Left colon (tissue), 2 donors: Measurements from ENCODE around the gene FAM120A. TPM values are rescaled to one million over a fixed set of nuclear protein-coding genes. Genes with fewer than 3 reads are reported as not detected.

Experiments used
- ATAC-seq: fragments of 200-7000 bp; cut with Tn5 transposase; one replicate; pipeline ENCODE4 v1.9.1; 2020; ENCODE audit warnings: mild to moderate bottlenecking, moderate library complexity
- DNase-seq, 2 donors: peaks; one replicate each; pipeline ENCODE4 v3.0.0-alpha.2; 2020
- intact Hi-C, 2 donors: fragments of 100-400 bp; cut with DNase I in 1 of 2; cut with micrococcal nuclease in 1 of 2; formaldehyde crosslinking; loops; one replicate each; pipeline versions ENCODE4 v1.11.2 to v1.14.0; 2022; cut with DNase I, micrococcal nuclease
- total RNA-seq, 2 donors: library from RNA; stranded (reverse); fragmentation: NEBNext Ultra II Directional; extraction: Animal tissue kit (Norgen Biotek cat#: 25700); gene quantifications; one replicate each; pipeline ENCODE4 v1.2.1, GENCODE V29; 2021
- donor health status: DM: no; HTN: no; CAD: no.
- donor health status: DM: yes; HTN: yes; CAD: no.

Gene FAM120A
- total RNA-seq, 2 donors from 2014 or later = 179 to 214 TPM

DNA sequence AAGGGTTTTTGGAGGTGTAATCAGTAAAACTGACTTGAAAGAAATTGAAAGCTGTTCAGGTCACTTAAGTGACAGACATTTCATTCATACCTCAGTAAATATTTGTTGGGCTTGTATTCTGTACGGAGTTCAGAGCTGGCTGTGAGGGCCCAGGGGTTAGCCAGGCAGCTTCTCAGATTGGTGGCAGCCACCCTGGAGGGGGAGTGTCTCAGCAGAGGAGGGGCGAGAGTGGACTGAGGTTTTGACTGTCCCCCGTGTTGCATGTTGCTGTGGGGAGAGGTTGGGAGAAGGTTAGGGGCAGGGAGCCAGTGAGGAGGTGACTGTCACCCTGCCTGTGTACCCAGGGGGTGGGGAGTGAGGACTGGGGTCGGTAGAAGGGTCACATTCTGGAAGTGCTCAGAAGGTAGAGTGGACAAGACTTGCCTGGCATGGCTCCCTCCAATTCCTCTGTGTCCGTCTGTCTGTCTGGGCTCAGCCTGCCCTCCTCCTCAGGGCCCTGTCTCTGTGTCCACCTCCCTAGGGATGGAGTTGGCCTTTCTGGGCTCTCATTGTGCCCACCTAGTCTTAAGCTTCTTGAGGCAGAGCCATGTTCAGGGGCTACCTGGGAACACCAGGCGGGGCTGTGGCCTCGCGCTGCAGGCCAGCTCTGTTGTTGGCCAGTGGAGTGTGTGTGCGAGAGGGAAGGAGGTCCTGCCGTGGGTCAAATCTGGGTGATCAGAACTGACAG, 129.3 kb downstream of the FAM120A start:
- DNase-seq (peak in 1 of 2 donors; percentile 29), ATAC-seq (no peak)
- intact Hi-C loops = no loop called here

DNA sequence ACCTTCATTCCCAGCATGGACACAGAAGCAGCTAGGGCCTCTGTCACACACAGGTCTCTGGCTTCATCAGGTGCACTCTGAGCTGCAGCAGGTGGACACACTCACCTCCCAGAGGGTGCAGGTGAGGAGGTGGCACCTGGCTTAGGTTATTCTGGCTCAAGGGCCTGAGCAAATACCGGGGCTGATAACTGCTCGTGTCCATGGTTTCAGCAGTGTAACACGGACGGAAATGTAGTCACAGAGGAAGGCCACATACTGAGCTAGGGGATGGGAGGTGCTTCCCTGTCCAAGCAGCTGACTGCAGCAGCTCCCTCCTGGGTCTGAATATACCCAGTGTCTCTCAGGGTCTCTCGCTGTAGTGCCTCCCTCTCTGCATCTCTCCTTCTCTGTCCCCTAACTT, 130.6 kb downstream of the FAM120A start:
- ATAC-seq = peak; percentile 65
- peak in 1 of 2 donors; percentile 53 for DNase-seq
- intact Hi-C loops = no loop called here

DNA sequence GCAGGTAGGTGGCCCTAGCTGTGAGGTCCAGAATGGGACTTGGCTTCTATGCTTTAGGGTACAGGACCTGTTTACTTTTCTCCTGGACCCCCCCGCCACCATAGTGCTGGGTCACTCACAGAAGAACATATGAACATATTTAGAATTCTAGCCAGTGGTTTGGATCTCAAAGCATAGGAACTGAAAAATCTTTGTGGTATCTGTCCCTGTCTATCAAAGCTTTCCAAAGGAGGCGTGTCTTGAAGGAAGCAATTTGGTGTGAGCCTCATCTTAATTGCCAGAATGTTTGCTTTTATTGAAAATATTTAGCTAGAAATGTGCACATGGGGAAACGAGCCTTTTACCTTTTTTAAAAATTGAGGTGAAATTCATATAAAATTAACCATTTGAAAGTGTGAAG, 131.1 kb downstream of the FAM120A start:
- ATAC-seq = peak; percentile 14

DNA sequence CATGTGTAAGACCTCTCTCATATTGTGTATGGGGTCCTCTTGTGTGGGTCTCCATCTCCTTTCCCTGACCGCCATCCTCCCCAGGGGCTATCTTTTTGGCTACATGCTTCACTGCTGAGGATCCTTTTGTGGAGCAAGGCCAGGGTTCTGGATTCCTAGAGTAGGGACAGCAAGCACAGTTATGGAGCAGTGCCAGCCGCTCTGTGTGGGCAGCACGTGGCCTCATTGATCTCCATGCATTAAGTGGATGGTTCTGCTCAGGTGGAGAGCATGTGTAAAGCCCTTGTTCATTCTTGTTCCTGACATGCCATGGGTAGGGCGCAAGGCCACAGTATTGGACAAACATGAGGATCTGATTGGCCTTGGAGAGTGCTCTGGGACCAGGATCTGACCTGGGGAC, 133.8 kb downstream of the FAM120A start:
- ATAC-seq = no peak
- no peak for DNase-seq
- intact Hi-C loops = no loop called here

More for the DNA sequence above, 131.1 kb downstream of the FAM120A start:
- intact Hi-C loops = no loop called here
- DNase-seq = no peak

DNA sequence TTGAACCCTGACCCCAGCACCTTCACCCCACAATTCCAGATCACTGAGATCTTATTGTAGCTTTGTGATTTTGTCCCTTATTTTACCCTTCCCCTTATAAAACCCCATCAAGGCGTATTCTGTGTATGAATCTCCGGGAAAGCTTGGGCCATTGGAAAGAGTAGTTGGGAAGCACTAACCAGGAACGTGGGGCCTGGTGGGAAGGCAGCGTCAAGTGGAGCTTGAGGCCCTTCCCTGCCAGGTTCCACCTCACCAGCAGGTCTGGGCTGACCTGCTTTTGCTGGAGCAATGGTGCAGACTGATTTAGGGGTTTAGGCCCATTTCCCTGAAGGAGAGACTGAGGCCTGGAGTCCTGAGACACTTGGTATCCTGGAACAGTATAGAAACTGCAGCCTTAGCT, 134.2 kb downstream of the FAM120A start:
- DNase-seq (no peak), ATAC-seq (no peak)
- intact Hi-C loops = no loop called here

DNA sequence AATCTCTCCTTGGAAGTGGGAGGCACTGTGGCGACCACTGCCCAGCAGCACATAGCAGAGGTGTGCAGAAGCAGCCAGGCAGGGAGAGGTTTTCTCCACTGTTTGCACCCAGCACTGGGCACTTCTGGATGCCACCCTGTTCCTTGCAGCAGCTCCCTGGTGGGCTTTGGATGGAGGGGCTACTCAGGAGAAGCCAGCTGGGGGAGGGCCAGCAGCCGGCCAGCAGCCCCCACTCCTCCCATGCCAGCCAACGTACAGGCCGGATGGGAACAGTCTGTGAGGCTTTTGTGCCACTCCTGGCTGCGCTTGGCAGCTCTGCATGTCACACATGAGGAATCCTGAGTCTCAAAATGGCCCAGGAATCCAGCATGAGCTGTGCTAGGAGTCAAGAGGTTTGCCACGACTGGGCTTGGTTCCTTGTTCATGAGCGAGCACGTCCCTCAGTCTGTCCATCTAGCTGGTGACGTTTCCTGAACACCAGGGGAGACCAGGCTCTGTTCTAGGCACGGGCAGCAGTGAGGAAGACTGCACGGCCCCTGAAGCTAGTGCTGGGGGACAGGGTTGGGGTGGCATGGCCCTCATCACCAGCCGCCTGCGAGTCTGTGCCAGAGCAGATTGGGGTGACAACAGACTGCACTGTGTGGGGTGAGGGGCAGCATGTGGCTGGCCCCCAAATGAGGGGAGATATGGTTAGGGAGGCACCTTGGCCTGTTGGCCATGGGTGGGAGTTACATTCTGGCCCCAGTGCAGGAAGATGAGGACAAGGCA, 135.0 kb downstream of the FAM120A start:
- ATAC-seq = no peak
- no peak for DNase-seq
- intact Hi-C loops = no loop called here

DNA sequence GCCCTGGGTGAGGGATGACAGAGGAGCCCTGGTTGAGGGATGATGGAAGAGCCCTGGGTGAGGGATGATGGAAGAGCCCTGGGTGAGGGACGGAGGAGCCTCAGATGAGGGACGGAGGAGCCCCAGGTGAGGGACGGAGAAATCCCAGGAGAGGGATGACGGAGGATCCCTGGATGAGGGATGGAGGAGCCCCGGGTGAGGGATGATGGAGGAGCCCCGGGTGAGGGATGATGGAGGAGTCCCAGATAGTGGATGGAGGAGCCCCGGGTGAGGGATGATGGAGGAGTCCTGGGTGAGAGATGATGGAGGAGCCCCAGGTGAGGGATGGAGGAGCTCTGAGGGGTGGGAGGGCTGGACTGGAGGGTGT, 135.8 kb downstream of the FAM120A start:
- intact Hi-C loops = no loop called here

DNA sequence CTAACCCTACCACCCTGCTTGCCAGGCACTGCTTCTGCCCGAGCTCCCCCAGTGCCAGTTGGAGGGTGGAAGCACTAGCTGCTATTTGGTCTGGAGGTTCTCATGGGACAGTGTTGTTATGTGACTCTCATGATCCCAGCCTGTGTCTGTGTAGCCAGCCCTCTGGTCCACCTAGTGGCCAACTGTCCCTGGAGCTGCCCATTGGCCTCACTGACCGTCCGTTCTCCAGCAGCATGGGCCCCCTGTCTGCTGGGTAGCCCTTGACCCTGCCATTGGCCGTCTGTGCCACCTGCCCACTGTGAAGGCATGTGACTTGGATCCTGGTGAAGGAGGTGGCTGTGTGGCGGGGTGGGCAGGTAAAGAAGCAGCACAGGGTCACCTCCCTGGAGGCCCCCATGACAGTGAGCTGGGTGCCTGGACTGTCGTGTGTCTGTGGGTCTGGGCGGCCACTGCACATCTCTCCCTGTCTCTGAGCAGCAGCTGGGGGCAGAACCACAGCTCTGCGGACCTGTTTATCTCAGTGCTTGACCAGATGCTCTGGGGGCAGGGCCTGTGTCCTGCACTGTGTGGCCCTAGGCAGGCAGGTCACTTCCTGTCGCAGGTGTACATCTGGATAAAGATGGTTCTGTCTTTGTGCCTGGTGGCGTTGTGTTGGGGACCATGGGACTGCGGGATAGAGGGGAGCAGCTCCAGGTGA, 136.3 kb downstream of the FAM120A start:
- ATAC-seq = peak; percentile 20

More for the DNA sequence above, 135.8 kb downstream of the FAM120A start:
- ATAC-seq (no peak), DNase-seq (no peak)

DNA sequence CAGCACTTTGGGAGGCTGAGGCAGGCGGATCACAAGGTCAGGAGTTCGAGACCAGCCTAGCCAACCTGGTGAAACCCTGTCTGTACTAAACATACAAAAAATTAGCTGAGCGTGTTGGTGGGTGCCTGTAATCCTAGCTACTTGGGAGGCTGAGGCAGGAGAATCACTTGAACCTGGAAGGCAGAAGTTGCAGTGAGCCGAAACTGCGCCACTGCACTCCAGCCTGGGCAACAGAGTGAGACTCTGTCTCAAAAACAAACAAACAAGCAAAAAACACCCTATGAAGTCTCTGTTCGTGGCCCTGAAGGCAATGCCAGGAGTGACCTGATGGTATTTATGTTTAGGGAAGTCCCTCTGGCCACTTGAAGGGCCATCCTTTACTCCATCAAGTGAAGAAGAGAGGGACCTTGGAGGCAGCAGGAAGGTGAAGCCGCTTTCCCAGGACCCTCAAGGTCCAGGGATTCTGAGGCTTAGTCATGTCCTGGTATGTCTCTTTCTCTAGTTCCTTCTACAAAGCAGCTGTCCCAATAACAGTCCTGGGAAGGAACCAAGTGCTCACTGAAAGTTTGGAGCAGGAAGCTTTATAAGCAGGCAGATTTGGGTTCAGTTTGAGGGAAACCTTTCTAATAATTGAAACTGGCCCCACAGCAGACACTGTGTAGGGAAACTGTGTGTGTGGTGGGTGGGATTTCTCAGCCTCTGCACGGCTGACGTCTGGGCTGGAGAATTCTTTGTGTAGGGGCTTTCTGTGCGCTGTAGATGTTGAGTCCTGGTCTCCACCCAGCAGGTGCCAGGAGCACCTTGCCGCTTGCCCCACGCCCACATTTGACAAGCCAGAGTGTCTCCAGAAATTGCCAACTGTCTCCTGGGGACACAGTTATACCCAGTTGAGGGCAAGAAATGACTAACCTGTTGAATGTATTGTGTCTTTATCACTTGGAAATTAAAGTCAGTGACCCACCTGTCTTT, 137.4 kb downstream of the FAM120A start:
- intact Hi-C loops = no loop called here
- DNase-seq (no peak), ATAC-seq (no peak)

More for the DNA sequence above, 136.3 kb downstream of the FAM120A start:
- intact Hi-C loops = no loop called here
- peak in 1 of 2 donors; percentile 26 for DNase-seq

DNA sequence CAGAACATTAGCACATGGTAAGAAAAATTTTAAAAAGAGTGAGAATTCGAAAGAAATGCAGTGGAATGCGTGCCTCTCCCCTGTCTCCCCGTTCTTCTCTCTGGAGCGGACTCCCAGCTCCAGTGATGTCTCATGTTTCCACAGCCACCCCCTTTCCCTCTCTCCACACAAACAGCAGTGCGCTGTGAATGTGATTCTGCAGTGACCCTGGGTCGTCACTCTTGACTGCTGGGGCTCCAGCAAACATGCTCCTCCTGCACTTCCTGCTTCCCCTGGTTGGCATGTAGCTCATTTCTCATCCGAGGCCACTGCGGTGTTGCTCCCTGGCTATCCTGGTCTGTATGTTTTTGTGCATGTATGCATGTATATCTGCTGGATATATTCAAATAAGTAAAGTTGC, 138.2 kb downstream of the FAM120A start:
- intact Hi-C loops = no loop called here
- DNase-seq (no peak), ATAC-seq (no peak)

DNA sequence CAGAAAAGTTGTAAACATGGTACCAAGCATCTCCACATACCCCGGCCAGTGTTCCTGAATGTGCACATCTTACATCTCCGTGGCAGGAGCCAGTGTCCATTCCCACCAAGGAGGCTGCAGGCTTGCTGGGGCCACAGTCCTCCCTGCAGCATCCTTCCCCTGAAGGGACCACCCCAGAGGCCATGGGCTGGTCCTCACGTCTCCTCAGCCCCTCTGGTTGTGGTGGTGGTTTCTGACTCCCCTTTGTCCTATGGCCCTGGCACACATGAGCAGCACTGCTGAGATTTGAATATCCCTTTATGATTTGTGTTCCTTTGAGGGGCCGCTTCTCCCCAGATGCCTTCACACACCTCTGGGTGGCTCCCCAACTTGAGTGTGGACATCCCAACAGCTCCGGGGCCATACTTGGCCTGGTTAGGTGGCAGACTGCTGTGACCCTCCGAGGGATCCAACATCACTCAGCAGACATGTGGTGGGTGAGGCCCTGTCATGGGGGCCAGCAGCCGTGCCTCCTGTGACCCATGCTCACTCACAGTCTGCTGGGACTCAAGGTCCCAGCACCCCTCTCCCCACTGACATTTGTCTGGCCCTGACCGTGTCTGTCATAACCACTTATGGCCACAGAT, 139.2 kb downstream of the FAM120A start:
- ATAC-seq (no peak), DNase-seq (no peak)
- intact Hi-C loops = no loop called here

DNA sequence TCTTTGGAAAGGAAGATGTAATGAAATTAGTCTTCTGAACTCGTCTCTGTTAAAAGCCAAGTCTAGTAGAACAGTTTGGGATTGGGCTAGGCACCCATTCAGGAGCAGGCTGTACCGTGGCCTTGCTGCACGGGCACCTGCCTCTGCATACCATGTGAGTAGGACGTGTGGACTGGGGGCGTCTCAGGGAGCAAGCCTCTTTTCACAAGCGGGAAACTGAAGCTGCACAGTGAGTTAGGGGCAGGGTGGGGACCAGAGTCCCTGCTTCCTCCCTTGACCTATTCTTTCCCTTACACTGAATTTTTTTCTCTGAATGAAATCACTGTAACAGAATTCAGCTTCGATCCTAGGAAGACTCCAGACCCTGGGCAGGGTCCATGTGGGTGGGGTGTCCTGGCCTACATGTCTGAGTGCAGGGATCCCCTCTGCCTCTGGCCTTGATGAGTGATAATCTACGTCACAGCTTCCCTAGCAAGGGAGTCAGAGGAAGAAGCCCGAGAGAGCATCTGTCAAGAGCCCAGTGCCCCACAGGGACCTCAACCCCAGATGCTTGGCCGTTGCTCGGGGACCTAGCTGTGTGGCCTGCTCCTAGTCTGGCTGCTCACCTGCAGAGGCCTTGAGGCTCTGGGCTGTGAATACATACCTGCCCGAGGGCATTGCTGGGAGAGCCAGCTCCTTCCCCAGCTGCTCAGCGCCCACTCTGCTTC, 140.0 kb downstream of the FAM120A start:
- no peak for DNase-seq
- intact Hi-C loops = no loop called here
- no peak for ATAC-seq

DNA sequence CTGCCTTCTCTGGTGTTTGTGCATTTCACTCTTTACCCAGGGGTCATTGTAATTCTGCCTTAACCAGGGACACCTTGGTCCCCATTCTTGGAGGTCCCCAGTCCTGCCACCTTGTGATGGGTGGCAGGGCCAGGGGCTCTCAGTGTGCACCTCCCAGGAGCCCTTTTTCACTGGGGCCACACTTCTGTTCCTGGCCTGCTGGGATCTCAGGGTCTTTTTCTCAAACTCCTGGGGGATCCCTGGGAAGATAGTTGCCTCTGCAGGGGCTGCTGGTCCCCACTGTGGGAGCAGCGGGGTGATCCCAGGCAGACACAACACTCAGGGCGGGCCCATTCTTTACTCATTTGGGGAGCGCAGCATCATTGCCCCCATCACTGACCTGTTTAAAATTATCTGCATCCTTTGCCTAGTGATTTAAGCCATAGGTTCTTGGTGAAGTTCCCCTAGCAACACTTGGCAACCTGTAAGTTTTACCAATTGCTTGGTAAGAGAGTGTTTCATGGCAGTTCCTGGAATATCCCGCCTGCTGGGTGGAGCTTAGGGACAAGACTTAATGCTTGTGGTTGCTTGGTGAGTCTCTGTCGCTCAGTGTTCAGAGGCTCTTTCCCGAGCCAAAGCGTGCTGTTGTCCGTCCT, 140.6 kb downstream of the FAM120A start:
- ATAC-seq (no peak), DNase-seq (no peak)
- intact Hi-C loops = no loop called here

DNA sequence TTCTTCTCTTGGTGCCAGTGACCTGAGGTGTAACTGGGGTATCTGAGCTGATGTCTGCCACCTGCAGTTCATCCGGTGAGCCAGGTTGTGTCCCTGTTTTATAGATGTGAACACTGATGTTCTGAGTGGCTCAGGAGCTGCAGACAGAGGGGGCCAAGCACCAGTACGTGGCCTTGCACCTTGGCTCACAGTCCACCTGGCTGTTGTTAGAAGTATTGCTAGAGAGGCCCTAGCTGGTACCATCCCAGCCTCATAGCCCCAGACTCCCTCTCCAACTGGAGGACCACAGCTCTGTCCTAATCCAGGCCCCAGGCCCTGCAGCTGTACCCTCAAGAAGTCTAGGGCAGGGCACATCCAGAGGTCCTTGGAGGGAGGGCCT, 141.1 kb downstream of the FAM120A start:
- intact Hi-C loops = no loop called here
- DNase-seq (peak in 1 of 2 donors; percentile 39), ATAC-seq (peak; percentile 23)

DNA sequence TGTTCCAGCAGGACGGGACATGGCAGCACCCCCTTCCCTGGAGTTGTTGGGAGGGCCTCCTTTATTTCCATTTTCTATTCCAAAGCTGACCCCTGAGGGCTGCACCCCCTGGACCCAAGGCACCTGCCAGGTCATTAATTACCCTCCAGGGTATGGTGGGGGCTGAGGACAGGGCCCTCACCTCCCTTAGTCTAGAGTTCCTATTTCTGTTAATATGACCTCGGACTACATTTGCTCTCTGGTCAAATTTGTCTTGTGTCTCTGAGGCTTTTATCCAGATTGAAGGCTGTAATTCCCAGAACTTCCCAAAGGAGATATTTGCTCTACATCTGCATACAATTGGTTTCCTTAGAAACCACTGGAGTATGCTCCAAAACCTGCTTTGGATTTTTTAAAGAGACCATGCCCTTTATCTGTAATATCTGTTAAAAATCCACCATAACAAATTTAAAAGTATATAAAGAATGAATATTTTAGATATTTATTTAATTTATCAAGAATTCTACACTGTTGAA, 141.7 kb downstream of the FAM120A start:
- DNase-seq = no peak
- intact Hi-C loops = no loop called here
- no peak for ATAC-seq

DNA sequence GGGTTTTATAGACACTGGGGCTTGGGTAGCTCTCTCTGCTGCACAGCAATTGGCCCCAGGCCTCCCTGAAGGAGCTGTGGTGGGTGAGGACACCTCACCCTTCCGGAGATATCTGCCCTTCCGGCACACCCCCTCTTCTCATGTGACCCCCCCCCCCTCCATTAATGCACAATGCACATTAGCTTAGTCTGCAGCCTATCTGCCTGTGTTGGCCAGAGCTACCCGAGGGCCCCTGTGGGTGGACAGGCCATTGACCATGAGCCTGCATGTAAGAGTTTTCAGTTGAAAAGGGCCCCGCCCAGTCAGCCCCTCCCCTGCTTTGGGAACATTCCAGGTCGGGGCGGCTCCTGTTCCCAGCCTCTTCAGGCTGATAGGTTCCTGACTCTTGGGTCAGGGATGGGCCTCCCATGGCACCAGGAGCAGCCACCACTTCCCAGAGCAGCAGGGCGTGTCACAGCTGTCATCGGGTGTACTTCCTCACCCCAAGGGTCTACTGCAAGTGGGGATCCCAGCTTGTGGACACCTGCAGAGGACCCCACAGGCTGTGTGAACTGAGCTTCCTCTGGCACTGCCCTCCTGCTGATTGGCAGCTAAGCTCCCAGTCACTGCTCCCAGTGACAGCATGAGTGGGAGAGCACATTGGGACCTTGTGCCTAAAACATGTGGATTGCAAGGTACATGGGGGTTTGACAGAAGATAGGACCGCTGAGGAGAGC, 142.7 kb downstream of the FAM120A start:
- intact Hi-C loops = no loop called here
- ATAC-seq = peak; percentile 81
- peak; percentile 75 to 89 for DNase-seq
